T-helper 2 cell (primary cell): Measurements from ENCODE around the gene IL2RG.

Experiments
- DNase-seq, 5 experiments: peaks; one replicate each; pipeline versions ENCODE4 v3.0.0 to v3.0.0-alpha.2; 2012 to 2022

IL2RG gene

GRCh38 chrX:71107762-71108360, 3.5 kb downstream of the IL2RG start:
- peak in 2 of 5 experiments; percentile 51 to 84 for DNase-seq

DNA sequence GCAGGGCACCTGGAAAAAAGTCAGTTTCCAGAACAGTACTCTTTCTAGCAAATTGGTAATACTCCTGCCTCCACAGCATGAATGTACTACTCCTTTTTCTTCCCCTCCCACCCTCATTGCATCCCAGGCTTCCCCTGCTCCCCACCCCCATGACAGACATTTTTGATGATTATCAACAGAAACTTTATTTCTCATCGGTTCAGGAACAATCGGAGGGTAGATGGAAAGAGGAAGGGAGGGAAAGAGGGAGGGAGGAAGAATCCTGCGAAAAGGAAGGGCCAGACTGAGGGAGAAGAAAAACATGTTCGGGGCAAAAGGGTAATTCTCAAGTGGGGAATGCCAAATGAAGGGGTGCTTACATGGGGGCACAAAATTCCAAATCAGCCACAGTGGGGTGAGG, 4.1 kb downstream of the IL2RG start:
- DNase-seq: no peak

DNA sequence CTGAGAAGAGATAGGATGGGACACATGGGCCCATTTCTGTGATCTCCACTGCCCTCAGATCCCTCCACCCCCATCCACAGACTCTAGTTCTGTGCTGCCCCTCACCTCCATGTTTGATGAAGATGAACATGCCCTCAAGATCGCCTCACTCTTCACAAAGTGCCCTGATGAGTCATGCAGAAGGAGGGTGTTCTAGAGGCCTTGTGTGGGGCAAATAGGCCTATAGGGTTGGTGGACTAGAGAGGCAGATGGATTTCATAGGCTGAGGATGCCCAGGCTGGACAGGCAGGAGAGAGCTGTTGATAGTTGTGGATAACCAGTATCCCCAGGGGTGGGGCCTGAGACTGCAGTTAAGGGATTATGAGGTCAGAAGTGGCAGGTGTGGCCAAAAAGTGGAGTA, 5.0 kb downstream of the IL2RG start, which contains the start of gene CXorf65:
Gene CXorf65, minus strand, starts transcription at position 314 of the 400 bp plus-strand sequence. Its CDS starts 184 bp downstream, at position 130.
- peak in 1 of 5 experiments; percentile 56 for DNase-seq

DNA sequence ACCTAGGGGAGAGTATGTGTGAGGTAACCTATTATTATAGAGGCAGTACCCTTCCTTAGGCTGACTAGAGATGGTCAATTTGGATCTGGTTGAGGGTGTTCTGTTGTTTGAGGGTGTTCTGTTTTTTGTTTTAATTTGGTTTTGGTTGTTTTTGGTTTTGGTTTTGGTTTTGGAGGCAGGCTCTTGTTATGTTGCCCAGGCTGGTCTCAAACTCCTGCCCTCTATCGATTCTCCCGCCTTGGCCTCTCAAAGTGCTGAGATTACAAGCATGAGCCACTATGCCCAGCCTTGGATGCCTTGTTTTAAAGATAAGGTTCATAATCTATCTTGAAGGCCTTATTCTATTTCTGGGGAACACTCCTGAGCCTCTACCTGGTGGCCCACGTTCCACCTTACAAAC, 5.7 kb downstream of the IL2RG start:
- peak in 1 of 5 experiments; percentile 36 for DNase-seq

- DNase-seq: peak in 4 of 5 experiments; percentile 16 to 75 (median 53)
Measured at GRCh38 chrX:71103110-71103983, 8.0 kb downstream of the IL2RG start.

DNA sequence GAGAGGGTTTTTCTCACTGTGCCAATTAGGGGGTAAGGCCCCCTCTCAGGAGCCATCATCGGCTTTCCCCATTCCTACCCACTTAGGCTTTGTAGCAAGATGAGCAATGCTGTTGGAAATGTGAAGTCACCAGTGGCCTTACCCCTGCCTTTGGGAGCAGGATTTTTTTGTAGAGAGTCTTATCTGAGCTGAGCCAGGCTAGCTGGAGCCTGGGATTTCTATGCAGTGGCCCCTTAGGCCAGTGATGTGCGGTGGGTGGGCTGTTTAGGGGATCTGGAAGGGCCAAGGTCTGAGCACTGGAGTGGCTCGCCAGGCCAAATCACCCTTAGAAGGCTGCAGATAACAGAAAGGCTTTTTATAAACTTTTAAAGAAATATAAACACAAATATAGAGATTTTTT, 9.1 kb downstream of the IL2RG start:
- no peak for DNase-seq

DNA sequence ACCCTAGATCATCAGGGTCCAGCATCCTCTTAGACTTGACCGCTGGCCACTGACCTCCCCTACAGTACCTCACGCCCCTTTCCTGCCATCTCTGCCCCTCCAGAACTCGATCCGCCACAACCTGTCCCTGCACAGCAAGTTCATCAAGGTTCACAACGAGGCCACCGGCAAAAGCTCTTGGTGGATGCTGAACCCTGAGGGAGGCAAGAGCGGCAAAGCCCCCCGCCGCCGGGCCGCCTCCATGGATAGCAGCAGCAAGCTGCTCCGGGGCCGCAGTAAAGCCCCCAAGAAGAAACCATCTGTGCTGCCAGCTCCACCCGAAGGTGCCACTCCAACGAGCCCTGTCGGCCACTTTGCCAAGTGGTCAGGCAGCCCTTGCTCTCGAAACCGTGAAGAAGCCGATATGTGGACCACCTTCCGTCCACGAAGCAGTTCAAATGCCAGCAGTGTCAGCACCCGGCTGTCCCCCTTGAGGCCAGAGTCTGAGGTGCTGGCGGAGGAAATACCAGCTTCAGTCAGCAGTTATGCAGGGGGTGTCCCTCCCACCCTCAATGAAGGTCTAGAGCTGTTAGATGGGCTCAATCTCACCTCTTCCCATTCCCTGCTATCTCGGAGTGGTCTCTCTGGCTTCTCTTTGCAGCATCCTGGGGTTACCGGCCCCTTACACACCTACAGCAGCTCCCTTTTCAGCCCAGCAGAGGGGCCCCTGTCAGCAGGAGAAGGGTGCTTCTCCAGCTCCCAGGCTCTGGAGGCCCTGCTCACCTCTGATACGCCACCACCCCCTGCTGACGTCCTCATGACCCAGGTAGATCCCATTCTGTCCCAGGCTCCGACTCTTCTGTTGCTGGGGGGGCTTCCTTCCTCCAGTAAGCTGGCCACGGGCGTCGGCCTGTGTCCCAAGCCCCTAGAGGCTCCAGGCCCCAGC, 10.5 kb downstream of the IL2RG start:
- DNase-seq: no peak

DNA sequence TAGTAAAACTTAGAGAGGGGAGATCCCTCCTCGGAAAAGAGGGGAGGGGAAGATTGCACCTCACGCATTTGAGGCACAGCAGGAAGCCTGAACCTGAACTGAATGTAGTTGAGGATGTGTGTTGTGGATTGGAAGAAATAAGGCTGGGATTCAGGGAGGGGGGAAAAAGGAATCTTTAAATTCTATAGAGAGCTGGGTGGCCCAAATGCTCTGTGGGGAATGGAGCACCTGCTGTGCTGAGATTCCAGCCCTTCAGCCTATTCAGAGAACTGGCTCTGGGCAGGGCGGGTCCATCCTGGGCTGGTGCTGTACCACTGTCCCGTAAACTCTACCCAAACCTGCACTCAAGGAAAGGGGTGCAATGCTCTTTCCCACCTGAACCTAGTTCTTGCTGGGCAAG, 11.6 kb downstream of the IL2RG start:
- DNase-seq: no peak

DNA sequence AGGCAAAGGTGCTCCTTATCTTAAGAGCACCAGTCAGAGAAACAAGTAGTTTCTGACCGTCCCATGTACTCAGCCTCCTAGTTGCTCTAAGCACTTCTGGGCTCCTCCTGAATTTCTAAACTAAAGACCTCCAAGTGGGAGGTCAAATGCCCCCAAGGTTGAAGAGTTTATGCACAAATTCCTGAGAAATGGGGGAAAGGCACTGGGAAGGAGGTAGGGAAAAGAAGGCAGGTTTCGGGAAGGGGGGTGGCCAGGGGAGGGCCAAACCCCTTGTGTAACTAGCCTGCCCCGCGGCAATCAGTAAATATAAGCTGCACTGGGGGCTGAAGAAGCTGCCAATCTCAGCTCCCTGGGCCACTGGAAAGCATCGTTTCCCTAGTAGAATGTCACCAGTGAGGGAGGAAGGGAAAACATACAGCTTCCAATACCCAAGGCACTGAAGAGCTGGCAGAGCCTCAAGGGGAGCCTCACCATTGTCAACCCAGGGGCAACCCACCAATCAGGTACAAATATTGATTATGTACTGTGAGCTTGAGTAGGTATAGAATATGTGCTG, 12.3 kb downstream of the IL2RG start:
- DNase-seq: no peak

DNA sequence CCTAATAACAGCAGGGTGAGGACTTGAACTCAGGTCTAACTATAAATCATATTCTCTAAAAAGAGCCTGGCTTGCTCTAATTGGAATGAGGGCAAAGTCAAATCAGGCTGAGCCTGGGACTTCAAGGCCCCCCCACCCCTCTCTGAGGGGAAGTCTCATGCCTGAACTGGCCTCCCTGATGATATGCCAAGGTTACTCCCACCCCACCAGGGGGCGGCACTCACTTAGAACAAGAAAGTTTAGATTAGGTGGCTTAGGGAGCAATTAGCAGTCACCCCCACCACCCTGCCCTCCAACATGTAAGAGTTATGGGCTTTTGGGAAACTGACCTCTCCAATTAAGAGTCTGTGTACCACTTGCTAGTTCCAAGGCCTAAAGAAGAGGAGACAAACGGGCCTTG, 13.1 kb downstream of the IL2RG start:
- DNase-seq: peak; percentile 45 to 79 (median 70)

DNA sequence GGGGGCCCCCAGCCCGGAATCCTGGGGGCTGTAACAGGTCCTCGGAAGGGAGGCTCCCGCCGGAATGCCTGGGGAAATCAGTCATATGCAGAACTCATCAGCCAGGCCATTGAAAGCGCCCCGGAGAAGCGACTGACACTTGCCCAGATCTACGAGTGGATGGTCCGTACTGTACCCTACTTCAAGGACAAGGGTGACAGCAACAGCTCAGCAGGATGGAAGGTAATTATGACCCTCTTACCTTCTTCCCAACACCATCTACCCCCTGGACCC, 14.7 kb downstream of the IL2RG start:
- no peak for DNase-seq

- DNase-seq: peak in 2 of 5 experiments; percentile 68 to 69
Measured at GRCh38 chrX:71095981-71096759, 15.2 kb downstream of the IL2RG start.

DNA sequence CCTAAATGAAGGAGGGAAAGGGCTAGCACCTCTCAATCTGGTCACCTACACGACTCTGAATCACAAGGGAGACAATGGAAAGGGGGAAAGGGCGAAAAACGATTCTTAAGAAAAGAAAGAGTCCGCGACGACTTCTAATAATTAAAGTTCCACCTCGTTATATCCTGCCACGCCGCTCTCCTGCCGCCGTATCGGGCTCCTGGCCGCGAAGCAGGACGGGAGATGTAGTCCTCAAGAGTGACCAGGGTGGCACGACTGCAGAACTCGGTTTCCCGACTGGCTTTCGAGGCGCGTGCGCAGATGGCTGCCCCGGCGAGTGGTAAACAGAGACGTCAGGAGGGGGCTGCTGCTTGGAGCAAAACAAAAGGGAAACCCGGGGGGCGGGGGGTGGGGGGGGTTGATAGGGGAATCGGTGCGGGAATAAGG, 15.8 kb downstream of the IL2RG start, which contains the start of gene FOXO4:
Gene FOXO4, plus strand, starts transcription at position 297 of the 426 bp plus-strand sequence. CDS start 678 bp downstream, outside the sequence.
- DNase-seq: peak; percentile 68 to 92 (median 85)

DNA sequence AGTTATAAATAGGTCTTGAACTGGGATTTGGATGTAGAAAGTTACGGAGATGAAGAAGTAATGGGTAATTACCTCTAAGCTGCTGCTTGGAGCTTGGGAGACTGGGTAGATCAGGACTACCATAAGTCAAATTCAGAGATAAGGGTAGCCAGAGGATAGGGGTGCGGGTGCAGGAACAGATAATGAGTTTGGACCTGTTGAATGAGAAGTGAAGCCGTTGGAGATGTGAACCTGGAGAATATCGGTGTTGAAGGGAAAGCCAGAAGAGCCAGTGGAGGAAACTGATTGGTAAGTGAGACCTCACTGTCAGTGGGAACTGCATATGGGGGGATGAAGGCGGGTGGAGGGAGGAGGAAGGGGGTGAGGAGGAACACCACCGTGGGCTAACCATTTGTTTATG, 16.3 kb downstream of the IL2RG start:
- DNase-seq: no peak

DNA sequence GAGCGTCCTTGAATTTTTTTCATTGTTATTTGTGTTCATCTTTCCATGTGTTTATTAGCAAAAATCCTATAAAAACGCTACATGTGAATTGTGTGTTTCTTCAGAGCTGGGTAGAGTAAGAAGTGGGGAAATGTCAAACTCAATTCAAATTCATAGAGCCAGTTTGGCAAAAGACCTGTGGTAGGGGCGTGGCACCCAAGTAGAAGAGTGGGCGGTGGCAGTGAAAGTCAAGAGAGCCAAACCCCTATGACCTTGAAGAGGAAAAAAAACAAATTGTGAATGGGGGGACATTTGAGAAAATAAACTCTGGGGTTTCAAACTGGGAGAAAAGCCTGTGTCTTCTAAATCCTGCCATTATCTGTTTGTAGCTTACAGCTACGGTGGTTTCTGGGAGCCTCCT, 20.1 kb downstream of the IL2RG start:
- DNase-seq: no peak

DNA sequence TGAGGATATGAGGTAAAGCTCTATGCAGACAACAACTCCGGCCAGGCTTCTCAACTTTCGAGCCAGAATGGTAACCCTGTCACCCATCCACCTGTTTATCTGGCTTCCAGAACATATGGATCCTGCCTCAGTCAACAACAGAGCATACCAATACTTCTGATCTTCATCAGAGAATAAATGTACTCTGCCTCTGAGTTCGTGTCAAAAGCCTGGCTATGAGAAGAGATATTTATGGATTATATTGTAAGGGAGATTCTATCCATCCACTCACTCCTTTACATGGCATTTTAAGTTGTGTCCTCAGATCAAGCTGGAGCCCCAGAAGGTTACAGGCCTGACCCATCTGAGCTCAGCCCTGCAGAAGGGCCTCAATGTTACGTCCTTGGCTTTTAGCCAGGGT, 25.5 kb downstream of the IL2RG start:
- no peak for DNase-seq

GRCh38 chrX:71082822-71083221, 28.6 kb downstream of the IL2RG start:
- DNase-seq: no peak

DNA sequence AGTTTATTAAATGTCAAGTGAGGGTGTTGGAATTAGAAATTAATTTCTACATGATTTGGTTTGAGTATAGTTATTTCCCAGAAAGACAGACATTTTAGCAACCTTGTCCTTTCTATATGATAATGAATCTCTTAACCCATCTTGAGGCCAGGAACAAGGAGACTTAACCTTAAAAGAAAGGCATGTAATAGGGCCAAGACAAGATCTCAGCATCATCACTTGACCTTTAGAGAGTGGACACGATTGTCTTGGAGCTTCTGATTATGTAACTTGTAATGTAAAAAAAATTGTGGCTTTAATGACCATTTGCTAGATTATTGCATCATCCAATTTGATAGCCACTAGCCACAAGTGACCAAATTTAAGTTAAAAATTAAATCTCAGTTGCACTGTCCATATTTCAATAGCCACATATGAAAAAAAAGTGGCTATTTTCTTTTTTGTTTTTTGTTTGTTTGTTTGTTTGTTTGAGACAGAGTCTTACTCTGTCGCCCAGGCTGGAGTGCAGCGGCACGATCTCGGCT, 29.2 kb downstream of the IL2RG start:
- DNase-seq: no peak

DNA sequence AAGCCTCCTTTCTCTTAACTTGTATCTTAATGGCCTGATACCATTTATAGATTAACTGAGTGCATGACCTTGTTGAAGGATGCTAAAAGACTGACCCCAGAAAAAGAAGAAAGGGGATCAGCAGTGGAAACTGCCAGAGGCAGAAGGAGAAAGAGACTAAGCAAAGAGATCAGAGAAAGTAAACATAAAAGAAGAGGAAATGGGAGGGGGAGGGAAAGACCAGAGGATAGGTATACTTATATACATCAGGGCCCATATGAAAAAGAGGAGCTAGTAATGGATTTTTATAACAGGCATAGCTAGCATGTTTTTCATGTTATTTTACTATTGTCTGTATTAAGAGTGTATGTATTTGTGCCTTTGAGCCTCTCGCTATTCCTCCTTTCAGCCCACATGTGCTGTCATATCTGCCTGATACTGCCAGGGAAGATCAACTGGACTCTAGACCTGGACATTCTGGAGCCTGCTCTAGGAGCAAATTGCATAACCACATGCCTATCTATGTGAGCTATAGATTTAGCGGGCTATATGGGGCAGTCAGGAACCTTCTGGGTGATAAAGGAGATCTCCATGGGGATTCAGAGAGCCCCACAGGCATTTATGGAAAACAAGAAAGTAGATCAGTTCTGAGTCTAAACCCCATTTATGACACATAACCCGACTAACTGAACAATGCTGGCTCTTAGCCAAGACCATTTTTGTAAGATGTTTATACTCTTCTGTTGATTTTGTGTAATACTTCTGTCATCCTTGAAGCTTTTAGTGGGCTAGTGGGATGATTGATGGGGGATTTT, 29.9 kb downstream of the IL2RG start:
- no peak for DNase-seq

DNA sequence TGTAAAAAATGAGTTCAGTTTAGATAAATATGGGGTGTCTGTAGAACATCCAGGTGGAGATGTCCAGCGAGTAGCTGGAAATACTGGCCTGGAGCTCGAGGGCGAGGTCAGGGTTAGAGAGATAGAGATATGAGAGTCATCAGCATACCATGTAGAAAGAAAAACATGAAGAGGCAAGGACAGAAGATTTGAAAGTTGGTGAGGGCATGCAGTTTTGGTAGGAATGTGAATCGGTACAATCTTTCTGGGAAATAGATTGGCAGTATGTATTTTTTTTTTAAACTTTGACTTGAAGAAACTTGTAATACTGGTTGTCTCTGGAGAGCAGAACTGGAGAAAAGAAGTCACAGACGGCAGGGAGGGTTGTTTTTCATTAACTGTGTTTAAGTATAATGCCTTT, 40.8 kb downstream of the IL2RG start:
- DNase-seq: no peak
